Kasumi-1 (cell line): Measurements from ENCODE around the gene TCF7.

Experiments used
- DNase-seq, 2 experiments: peaks; one replicate each; lab custom pipeline; 2025; lab: John Stamatoyannopoulos, UW

Gene TCF7

DNA sequence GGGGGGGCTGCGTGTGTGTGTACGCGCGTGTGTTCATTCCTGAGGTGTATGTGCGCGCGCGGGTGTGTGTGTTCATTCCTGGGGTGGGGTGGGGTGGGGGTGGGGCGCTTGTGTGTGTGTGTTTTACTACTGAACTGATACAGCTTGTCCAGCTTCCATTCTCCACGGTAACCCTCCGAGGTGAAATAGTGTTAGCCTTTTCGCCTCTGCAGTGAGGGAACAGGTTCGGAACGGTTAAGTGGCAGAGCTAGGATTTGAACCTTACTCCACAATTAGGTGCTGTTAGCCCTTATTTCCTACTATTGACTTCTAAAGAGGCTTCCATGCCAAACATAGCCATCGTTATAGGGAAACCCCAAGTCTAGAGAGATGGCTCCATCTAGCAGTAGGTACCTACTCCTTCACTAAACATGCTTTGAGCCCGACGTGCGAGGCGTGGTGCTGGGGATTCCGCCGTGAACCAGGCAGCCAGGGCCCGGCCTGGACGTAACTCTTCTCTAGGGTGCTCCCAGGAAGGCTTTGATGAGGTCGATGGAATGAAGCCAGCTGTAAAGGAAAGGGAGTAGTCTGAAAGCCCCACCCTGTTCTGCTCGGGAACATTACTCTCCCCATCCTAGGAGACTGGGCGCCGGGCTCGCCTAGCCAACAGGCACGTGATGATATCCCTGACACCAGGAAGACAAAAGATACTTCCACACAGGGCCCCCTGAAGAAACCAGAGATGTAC lies 63.1 kb downstream of the TCF7 start:
- peak; percentile 24 to 30 for DNase-seq

DNA sequence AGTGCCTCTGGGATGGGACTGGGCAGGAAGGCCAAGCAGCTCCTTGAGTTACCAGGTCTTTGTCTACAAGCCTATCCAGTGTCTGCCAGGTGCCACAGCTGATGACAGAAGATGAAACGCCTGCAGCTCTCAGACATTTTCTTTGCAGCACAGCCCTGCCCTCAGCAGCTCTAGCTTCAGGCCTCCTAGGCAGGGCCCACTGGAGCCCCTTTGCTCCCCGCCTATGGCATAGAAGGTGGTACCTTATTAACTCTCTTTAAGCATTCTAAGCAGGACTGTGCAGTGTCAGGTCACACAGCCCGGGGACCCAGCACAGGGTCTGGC lies 63.6 kb downstream of the TCF7 start:
- no peak for DNase-seq

DNA sequence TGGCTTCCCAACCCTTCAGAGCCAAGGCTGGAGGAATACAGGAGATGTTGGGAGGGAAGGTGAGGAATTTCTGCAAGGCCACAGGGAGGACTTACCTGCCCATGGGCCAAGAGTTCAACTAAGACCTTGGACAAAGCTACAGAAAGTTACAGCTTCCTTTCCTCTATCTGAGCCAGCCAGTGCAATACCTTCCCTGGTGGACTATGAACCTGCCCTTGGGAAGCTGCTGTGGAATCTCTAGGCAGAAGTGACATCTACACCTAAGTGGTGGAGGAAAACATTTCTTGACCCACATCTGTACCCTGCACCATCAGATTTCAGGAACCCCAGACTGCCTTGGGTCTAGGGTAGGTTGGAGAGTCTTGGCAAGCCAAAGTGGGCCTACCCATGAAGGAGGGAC lies 69.0 kb downstream of the TCF7 start:
- DNase-seq, result no peak

DNA sequence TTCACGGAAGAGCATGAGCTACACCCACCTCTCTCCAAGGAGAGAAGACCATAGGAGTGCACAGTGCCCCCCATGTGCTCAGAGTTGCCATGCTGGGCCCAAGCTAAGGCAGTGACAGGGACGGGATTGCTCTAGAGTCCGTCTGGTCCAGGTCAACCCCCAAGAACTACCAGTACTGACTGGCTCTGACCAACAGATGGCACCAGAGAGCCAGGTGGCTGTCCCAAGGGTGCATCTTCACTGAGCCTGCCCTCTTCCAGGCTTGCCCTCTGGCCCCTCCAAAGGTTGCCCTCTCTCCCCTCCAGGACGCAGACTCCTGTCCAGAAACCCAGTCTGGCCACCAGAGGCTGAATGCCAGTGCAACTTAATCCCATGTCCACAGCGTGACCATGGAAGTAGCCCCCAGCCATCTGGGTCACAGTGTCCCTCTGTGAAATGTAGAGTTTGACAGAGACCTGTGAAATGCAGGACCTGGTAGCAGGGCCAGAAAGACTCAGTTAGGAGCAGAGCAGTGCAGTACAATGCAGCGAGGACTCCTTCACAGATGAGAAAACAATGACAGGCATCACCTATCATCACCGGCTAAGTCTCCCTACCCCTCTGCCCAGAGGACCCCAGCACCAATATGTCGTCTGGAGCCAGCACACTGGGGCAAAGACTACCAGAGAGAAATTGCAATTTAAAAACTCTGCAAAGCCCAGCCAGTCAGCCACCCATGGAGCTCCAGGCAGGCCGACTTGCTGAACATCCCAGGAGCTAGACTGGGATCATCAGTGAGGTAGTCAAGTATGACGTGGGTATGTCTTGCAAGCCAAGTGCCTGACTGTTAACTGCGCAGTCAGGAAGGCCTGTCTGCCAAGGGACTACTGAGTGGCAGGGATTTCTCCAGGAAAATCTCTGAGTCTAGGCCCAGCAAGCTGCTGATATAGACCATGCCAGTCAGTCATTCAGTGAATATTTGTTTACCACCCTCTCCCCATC lies 70.0 kb downstream of the TCF7 start:
- peak; percentile 71 to 73 for DNase-seq

DNA sequence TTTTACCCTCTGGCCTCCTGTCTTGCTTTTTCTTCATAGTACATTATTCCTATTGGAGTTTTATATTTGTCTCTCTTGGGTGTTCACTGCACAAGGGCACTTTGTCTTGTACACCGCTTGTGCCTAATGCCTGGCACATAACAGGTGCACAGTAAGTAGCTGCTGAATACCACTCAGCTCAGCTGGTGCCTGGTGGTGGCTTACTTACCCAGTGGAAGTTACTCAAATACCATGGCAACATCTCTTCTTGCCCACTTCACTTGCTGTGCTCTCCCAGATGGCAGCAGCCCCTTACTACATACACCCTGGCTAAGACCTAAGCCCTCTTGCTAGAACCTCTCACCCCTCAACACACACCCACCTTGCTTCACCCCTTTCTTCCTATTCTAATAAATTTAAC lies 73.6 kb downstream of the TCF7 start:
- DNase-seq, result no peak

DNA sequence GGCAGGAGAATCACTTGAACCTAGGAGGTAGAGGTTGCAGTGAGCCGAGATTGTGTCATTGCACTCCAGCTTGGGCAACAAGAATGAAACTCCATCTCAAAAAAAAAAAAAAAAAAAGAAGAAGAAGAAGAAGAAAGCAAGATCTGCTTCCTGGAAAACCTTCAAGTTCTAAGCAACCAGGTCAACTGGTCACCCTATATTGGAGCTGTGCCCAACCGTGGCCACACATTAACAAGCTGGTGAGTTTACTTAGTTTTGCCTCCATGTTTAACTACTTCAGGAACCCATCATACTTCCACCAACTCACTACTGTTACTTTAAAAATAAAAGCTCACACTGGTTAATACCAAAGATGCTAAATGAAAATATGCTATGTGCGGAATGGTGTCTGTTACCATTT lies 74.5 kb downstream of the TCF7 start:
- no peak for DNase-seq

DNA sequence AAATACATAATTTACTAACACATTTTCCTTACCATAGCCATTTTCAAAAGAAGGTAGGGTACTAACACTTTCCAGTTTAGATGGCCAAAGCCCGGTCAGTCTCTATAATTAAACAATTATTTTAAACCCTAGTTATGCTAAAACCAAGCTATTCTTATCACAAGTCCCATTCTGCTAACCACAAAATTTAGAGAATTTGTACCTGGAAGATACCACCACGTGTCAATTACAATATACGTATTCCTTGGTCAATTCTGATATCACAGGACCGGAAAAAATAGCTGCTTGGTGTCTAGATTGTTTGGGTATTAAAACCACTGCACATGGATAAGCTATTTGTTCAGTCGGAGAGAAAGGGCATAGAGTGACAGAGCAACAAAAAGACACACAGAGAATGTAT lies 81.2 kb downstream of the TCF7 start:
- DNase-seq, result no peak
